Right cardiac atrium (tissue), 5 donors: ENCODE results near the gene RNF17. TPM values are rescaled to one million over a fixed set of nuclear protein-coding genes. Genes with fewer than 3 reads are reported as not detected.
"Not testable (repeated sequence)": the region's sequence is repeated elsewhere in the genome, so short reads cannot be mapped to it uniquely, and the experiment has no call there.

Experiments
- ATAC-seq, 2 donors: fragments of 200-7000 bp; cut with Tn5 transposase; one replicate each; pipeline versions ENCODE4 v1.8.0 to v1.9.1; 2020; ENCODE audit warnings: moderate library complexity in 2 of 2, mild to moderate bottlenecking in 1 of 2
- DNase-seq, 3 donors: peaks; one replicate each; pipeline ENCODE4 v3.0.0-alpha.2; 2020
- H3K27ac ChIP-seq: one replicate; pipeline ENCODE4 v1.5.1; 2013; ENCODE audit warnings: mild to moderate bottlenecking, low read length, control low read depth, moderate library complexity
- H3K27me3 ChIP-seq: one replicate; pipeline ENCODE4 v1.6.1; 2013; ENCODE audit not compliant: control insufficient read depth, insufficient read depth
- H3K4me1 ChIP-seq: one replicate; pipeline ENCODE4 v1.6.1; 2013; ENCODE audit warnings: low read length; ENCODE audit not compliant: control insufficient read depth, insufficient read depth
- H3K4me3 ChIP-seq: one replicate; pipeline ENCODE4 v1.5.1; 2013; ENCODE audit warnings: low read length, control low read depth
- H3K9me3 ChIP-seq: one replicate; pipeline ENCODE4 v1.6.1; 2013; ENCODE audit warnings: low read length; ENCODE audit not compliant: control insufficient read depth
- WGBS: extraction: QIAGEN DNeasy Blood & Tissue Kit; methylation state at CpG from one replicate; pipeline ENCODE4 v1.1.7; 2013; 5-methylcytosine and 5-hydroxymethylcytosine counted together
- intact Hi-C, 4 donors: fragments of 100-400 bp; cut with DNase I; formaldehyde crosslinking; loops; one replicate each; pipeline versions ENCODE4 v1.11.0 to v1.14.0; 2022 to 2023
- polyA plus RNA-seq: library from polyadenylated mRNA; stranded (reverse); fragments of 200-250 nt; gene quantifications from one replicate; pipeline ENCODE4 v1.2.3, GENCODE V29; 2013
- total RNA-seq, 4 donors: library from RNA; stranded (reverse); fragmentation: NEBNext Ultra II Directional; extraction: Animal tissue kit (Norgen Biotek cat#: 25700); gene quantifications; one replicate each; pipeline ENCODE4 v1.2.1, GENCODE V29; 2021
- donor health status: healthy with polysubstance abuse.
- donor health status: DM: no; HTN: yes; CAD: no.
- donor health status: DM: no; HTN: no; CAD: no.
- donor health status: DM: no; HTN: yes; CAD: no; lungs with severe emphysema.
- donor health status: DM: yes; HTN: yes; CAD: no.

RNF17 gene
- total and polyA plus RNA-seq, 5 donors, result 1.1 TPM; not detected in 4

GRCh38 chr13:24822640-24823039, 58.7 kb downstream of the RNF17 start:
- H3K9me3 ChIP-seq, result no peaks in the 10 kb centered on the region
- H3K27me3 ChIP-seq, result no peaks in the 10 kb centered on the region
- intact Hi-C loops, result no loop called here
- DNase-seq (no peak), ATAC-seq (no peak)
- no peak overlapping the region for H3K27ac ChIP-seq
- WGBS, result 87% methylated on average over 5 of the region's 5 CpGs
- no peak overlapping the region for H3K4me3 ChIP-seq
- no peaks in the 10 kb centered on the region for H3K4me1 ChIP-seq

GRCh38 chr13:24823122-24823710, 59.2 kb downstream of the RNF17 start:
- H3K27ac ChIP-seq, intact Hi-C loops, DNase-seq, H3K4me1 ChIP-seq, H3K4me3 ChIP-seq, H3K27me3 ChIP-seq, ATAC-seq, H3K9me3 ChIP-seq: not testable (repeated sequence)
- 80% methylated on average over 5 of the region's 5 CpGs for WGBS

- 82% methylated on average over 1 of the region's 1 CpG for WGBS
- DNase-seq, result no peak
- H3K27me3 ChIP-seq, result peaks cover 8% of the 10 kb centered on the region
- no peaks in the 10 kb centered on the region for H3K4me1 ChIP-seq
- ATAC-seq, result no peak
- H3K27ac ChIP-seq, result no peak overlapping the region
- no peaks in the 10 kb centered on the region for H3K9me3 ChIP-seq
- intact Hi-C loops, result no loop called here
- H3K4me3 ChIP-seq, result no peak overlapping the region
Measured at GRCh38 chr13:24827799-24828198, 63.8 kb downstream of the RNF17 start.

GRCh38 chr13:24834902-24835510, 71.0 kb downstream of the RNF17 start:
- Histone ChIP-seq H3K27me3 (peaks cover 4% of the 10 kb centered on the region), H3K27ac (no peak overlapping the region), H3K9me3 (no peaks in the 10 kb centered on the region), H3K4me3 (no peak overlapping the region), H3K4me1 (no peaks in the 10 kb centered on the region)
- 86% methylated on average over 9 of the region's 9 CpGs for WGBS
- intact Hi-C loops, result no loop called here
- ATAC-seq (no peak), DNase-seq (no peak)

DNA sequence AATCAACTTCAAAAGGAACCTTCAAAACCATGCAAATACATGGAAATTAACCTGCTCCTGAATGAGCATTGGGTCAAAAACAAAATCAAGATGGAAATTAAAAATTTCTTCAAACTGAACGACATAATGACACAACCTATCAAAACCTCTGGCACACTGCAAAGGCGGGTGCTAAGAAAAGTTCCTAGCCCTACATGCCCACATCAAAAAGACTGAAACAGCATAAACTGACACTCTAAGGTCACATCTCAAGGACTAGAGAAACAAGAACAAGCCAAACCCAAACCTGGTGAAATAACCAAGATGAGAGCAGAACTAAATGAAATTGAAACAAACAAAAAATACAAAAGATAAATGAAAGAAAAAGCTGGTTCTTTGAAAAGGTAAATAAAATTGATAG, 73.6 kb downstream of the RNF17 start:
- H3K4me3 ChIP-seq, H3K9me3 ChIP-seq, intact Hi-C loops, H3K27ac ChIP-seq, H3K27me3 ChIP-seq, ATAC-seq, H3K4me1 ChIP-seq, DNase-seq: not testable (repeated sequence)
- WGBS, result 88% methylated on average over 2 of the region's 2 CpGs

DNA sequence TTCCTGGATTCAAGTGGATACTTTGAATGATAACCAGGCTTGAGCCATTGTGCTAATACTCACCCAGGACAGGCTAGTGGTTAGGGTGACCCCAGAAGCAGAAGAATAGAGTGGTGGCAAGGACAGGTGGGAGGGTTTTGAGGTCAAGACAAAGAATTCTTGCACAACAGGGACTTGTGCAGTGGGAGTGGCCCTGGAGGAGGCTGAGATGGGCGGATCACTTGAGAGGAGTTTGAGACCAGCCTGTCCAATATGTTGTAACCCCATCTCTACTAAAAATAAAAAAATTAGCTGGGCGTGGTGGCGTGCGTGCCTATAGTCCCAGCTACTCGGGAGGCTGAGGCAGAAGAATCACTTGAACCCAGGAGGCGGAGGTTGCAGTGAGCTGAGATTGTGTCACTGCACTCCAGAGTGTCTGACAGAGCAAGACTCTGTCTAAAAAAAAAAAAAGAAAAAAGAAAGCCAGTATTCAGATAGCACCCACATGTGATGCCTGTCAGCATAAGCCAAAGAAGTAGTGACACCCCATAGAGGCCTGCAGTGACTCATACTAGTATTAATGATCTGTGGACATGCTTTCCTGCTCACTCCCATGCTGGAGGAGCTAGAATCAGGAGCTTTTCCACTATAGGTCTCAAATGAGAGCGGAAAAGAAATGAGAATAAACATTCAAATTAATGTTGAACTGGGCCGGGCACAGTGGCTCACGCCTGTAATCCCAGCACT, 78.7 kb downstream of the RNF17 start:
- DNase-seq (no peak), ATAC-seq (no peak)
- H3K27me3 ChIP-seq, result no peaks in the 10 kb centered on the region
- 91% methylated on average over 9 of the region's 9 CpGs for WGBS
- no peak overlapping the region for H3K27ac ChIP-seq
- intact Hi-C loops, result no loop called here
- H3K4me1 ChIP-seq, result no peaks in the 10 kb centered on the region
- H3K4me3 ChIP-seq, result no peak overlapping the region
- H3K9me3 ChIP-seq, result no peaks in the 10 kb centered on the region

DNA sequence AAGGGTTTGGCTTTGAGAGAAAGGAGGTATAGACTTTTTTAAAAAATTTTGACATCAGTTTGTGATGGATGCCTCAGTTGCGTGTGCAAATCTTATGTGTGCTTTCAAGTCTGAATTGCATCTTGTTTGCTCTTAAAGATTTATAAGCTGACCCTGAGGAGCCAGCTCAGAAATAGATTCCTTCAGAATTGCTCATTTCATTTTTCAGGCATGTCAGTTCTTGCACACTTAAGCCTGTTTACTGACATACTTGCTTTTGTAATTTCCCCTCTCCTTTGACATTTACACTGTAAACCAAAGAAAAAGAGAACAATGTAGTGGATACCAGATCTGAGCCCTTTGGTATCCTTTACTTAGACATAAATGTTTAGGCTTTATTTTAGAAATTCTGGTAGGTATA, 87.6 kb downstream of the RNF17 start:
- Histone ChIP-seq H3K4me1 (no peaks in the 10 kb centered on the region), H3K4me3 (no peak overlapping the region), H3K27me3 (no peaks in the 10 kb centered on the region), H3K9me3 (no peaks in the 10 kb centered on the region), H3K27ac (no peak overlapping the region)
- ATAC-seq (no peak), DNase-seq (no peak)
- 57% methylated on average over 1 of the region's 1 CpG for WGBS
- intact Hi-C loops, result no loop called here

GRCh38 chr13:24854311-24854710, 90.3 kb downstream of the RNF17 start:
- intact Hi-C loops, result no loop called here
- Histone ChIP-seq H3K4me1 (no peaks in the 10 kb centered on the region), H3K27me3 (no peaks in the 10 kb centered on the region), H3K4me3 (no peak overlapping the region), H3K9me3 (no peaks in the 10 kb centered on the region), H3K27ac (no peak overlapping the region)
- ATAC-seq, result no peak
- no peak for DNase-seq

- no peak overlapping the region for H3K4me3 ChIP-seq
- intact Hi-C loops, result no loop called here
- 75% methylated on average over 5 of the region's 5 CpGs for WGBS
- no peak for DNase-seq
- H3K9me3 ChIP-seq, result no peaks in the 10 kb centered on the region
- no peaks in the 10 kb centered on the region for H3K4me1 ChIP-seq
- ATAC-seq, result no peak
- no peak overlapping the region for H3K27ac ChIP-seq
- no peaks in the 10 kb centered on the region for H3K27me3 ChIP-seq
Measured at GRCh38 chr13:24858953-24859352, 95.0 kb downstream of the RNF17 start.

DNA sequence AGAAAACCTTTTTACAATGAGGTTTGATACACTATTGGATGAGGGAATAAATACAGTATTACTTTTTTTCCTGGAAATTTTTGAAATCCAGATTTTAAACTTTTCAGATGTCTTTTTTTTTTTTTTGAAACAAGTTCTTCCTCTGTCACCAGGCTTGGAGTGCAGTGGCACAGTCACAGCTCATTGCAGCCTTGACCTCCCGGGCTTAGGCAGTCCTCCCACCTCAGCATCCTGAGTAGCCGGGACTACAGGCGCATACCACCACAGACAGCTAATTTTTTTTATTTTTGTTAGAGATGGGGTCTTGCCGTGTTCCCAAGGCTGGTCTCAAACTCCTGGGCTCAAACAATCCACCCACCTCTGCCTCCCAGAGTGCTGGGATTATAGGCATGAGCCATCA, 96.8 kb downstream of the RNF17 start:
- no peak overlapping the region for H3K27ac ChIP-seq
- intact Hi-C loops, result no loop called here
- no peaks in the 10 kb centered on the region for H3K9me3 ChIP-seq
- no peaks in the 10 kb centered on the region for H3K4me1 ChIP-seq
- H3K27me3 ChIP-seq, result no peaks in the 10 kb centered on the region
- DNase-seq (no peak), ATAC-seq (no peak)
- WGBS, result 74% methylated on average over 4 of the region's 4 CpGs
- H3K4me3 ChIP-seq, result no peak overlapping the region

DNA sequence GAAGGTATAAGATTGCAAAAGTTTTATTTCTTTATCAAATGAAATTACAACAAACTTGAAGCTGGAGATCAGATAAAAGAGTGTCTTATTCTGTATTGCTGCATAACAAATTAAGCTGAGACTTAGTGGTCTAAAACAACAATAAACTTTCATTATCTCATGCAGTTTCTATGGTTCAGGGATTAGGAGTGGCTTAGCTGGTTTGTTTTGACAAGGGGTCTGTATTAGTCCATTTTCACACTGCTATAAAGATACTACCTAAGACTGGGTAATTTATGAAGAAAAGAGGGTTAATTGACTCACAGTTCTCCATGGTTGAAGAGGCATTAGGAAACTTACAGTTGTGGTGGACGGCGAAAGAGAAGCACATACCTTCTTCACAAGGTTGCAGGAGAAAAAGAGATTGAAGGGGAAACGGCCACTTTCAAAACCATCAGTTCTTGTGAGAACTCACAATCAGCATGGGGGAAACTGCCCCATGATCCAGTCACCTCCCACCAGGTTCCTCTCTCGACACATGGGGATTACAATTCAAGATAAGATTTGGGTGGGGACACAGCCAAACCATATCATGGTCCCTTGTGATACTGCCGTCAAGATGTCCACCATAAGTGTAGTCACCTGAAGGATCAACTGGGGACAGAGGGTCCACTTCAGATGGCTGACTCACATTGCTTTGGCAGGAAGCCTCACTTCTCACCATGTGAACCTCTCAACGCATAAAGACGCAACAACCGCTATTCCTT, 97.8 kb downstream of the RNF17 start:
- no peaks in the 10 kb centered on the region for H3K9me3 ChIP-seq
- no peak for ATAC-seq
- H3K27me3 ChIP-seq, result no peaks in the 10 kb centered on the region
- H3K4me1 ChIP-seq, result no peaks in the 10 kb centered on the region
- no peak overlapping the region for H3K4me3 ChIP-seq
- WGBS, result 75% methylated on average over 8 of the region's 8 CpGs
- no peak for DNase-seq
- intact Hi-C loops, result no loop called here
- H3K27ac ChIP-seq, result no peak overlapping the region
